Stomach (tissue), 9 donors: Measurements from ENCODE around the gene SNAP25. TPM values are rescaled to one million over a fixed set of nuclear protein-coding genes. Genes with fewer than 3 reads are reported as not detected.

Experiments
- DNase-seq, 2 donors: peaks; one replicate each; pipeline versions ENCODE4 v3.0.0 to v3.0.0-alpha.2; 2013 to 2019
- H3K27ac ChIP-seq, 5 donors: fragments of 200-600 bp in 4 of 5; sonication (generic) in 4 of 5; one replicate each; pipeline ENCODE4 v1.5.1; 2013 to 2019; ENCODE audit warnings: mild to moderate bottlenecking in 1 of 5, moderate library complexity in 1 of 5
- H3K27me3 ChIP-seq, 3 donors: fragments of 200-600 bp; sonication (generic); one replicate each; pipeline ENCODE4 v1.5.1; 2017 to 2019; ENCODE audit warnings: mixed run types in 1 of 3
- H3K36me3 ChIP-seq, 4 donors: fragments of 200-600 bp; sonication (generic); 1 replicate in 3 of 4; 2 replicates in 1 of 4; pipeline ENCODE4 v1.5.1; 2016 to 2019
- H3K4me1 ChIP-seq, 4 donors: fragments of 200-600 bp; sonication (generic); one replicate each; pipeline ENCODE4 v1.5.1; 2016 to 2019
- H3K4me3 ChIP-seq, 4 donors: fragments of 200-600 bp; sonication (generic) in 3 of 4; one replicate each; pipeline ENCODE4 v1.5.1; 2016 to 2019; ENCODE audit warnings: mild to moderate bottlenecking in 1 of 4
- H3K9me3 ChIP-seq, 4 donors: fragments of 200-600 bp; sonication (generic); one replicate each; pipeline ENCODE4 v1.5.1; 2016 to 2019
- CTCF ChIP-seq, 7 experiments: fragments of 450-650 bp in 4 of 7; fragments of 200-600 bp in 3 of 7; sonication (generic) in 3 of 7; IDR thresholded peaks; one replicate each; pipeline ENCODE4 v1.5.1; 2016 to 2019; ENCODE audit warnings: antibody characterized with exemption in 7 of 7, control low read depth in 2 of 7, mild to moderate bottlenecking in 1 of 7
- EP300 ChIP-seq: sonication (generic); formaldehyde crosslinking; IDR thresholded peaks from one replicate; pipeline ENCODE4 v1.6.1; 2017; ENCODE audit warnings: antibody characterized with exemption
- POLR2A ChIP-seq, 4 donors: fragments of 450-650 bp; IDR thresholded peaks; one replicate each; pipeline ENCODE4 v1.6.1; 2016; ENCODE audit warnings: antibody characterized with exemption in 4 of 4, control low read depth in 2 of 4, mild to moderate bottlenecking in 1 of 4, moderate library complexity in 1 of 4
- POLR2AphosphoS5 ChIP-seq, 3 donors: sonication (generic); formaldehyde crosslinking; IDR thresholded peaks; one replicate each; pipeline ENCODE4 v1.6.1; 2016; ENCODE audit warnings: antibody characterized with exemption in 3 of 3
- WGBS, 5 donors: extraction: QIAGEN DNeasy Blood & Tissue Kit in 3 of 5; methylation state at CpG; one replicate each; pipeline versions ENCODE4 v1.1.5 to v1.1.7; 2013 to 2018; 5-methylcytosine and 5-hydroxymethylcytosine counted together
- intact Hi-C: fragments of 100-400 bp; cut with DNase I; formaldehyde crosslinking; loops from one replicate; pipeline ENCODE4 v1.15.1; 2023; ENCODE audit warnings: low total_unique reads
- polyA plus RNA-seq, 3 donors: library from polyadenylated mRNA; stranded (reverse); fragments of 200-250 nt; gene quantifications; one replicate each; pipeline ENCODE4 v1.2.3, GENCODE V29; 2013
- total RNA-seq, 5 donors: library from RNA; depleted of rRNA; stranded (reverse); fragments of >200 nt; gene quantifications; one replicate each; pipeline versions ENCODE4 v1.1.0 to v1.2.3, GENCODE V29; 2014 to 2016
- donor health status: healthy with polysubstance abuse.
- donor health status: Bipolar disorder and iron deficiency.
- donor health status: healthy.

The SNAP25 gene
- total and polyA plus RNA-seq, 8 donors: 1.8 to 12.5 (median 2.8) TPM; not detected in 1

GRCh38 chr20:10338426-10339180 lies 120.0 kb downstream of the SNAP25 start:
- Histone ChIP-seq H3K27ac (no peak overlapping the region), H3K4me1 (no peaks in the 10 kb centered on the region), H3K27me3 (no peaks in the 10 kb centered on the region), H3K36me3 (no peaks in the 10 kb centered on the region), H3K9me3 (no peaks in the 10 kb centered on the region), H3K4me3 (no peak overlapping the region)
- TF ChIP-seq EP300 (no peak), CTCF (IDR thresholded peaks at IDR 0.05) (no peak), POLR2AphosphoS5 (IDR thresholded peaks at IDR 0.05) (no peak), POLR2A (IDR thresholded peaks at IDR 0.05) (no peak)
- WGBS, 5 donors: 60 to 67% (median 62%) methylated on average over 2 of the region's 2 CpGs
- intact Hi-C loops: no loop called here
- no peak for DNase-seq

GRCh38 chr20:10339609-10340008 lies 121.0 kb downstream of the SNAP25 start:
- 82 to 91% (median 83%) methylated on average over 1 of the region's 1 CpG for WGBS, 5 donors

GRCh38 chr20:10342152-10342551 lies 123.5 kb downstream of the SNAP25 start:
- 43 to 95% (median 79%) methylated on average over 1 of the region's 1 CpG for WGBS, 5 donors
- Histone ChIP-seq H3K36me3 (no peaks in the 10 kb centered on the region), H3K4me3 (no peak overlapping the region), H3K9me3 (no peaks in the 10 kb centered on the region), H3K4me1 (no peaks in the 10 kb centered on the region), H3K27me3 (no peaks in the 10 kb centered on the region), H3K27ac (no peak overlapping the region)
- intact Hi-C loops: no loop called here
- TF ChIP-seq EP300 (no peak), POLR2A (IDR thresholded peaks at IDR 0.05) (no peak), POLR2AphosphoS5 (IDR thresholded peaks at IDR 0.05) (no peak)
- no peak for DNase-seq

More at GRCh38 chr20:10339609-10340008, 121.0 kb downstream of the SNAP25 start:
- TF ChIP-seq POLR2A (IDR thresholded peaks at IDR 0.05) (no peak), CTCF (IDR thresholded peaks at IDR 0.05) (no peak), EP300 (no peak), POLR2AphosphoS5 (IDR thresholded peaks at IDR 0.05) (no peak)
- no peak overlapping the region for H3K27ac ChIP-seq
- no peak overlapping the region for H3K4me3 ChIP-seq
- no peaks in the 10 kb centered on the region for H3K9me3 ChIP-seq
- H3K4me1 ChIP-seq: no peaks in the 10 kb centered on the region
- no peaks in the 10 kb centered on the region for H3K36me3 ChIP-seq
- H3K27me3 ChIP-seq: no peaks in the 10 kb centered on the region
- DNase-seq: no peak
- intact Hi-C loops: no loop called here

GRCh38 chr20:10344953-10345352 lies 126.3 kb downstream of the SNAP25 start:
- 32 to 52% (median 47%) methylated on average over 6 of the region's 6 CpGs for WGBS, 5 donors
- no peaks in the 10 kb centered on the region for H3K36me3 ChIP-seq
- H3K27ac ChIP-seq: no peak overlapping the region
- no peak overlapping the region for H3K4me3 ChIP-seq
- no peaks in the 10 kb centered on the region for H3K27me3 ChIP-seq
- no peak for DNase-seq
- no peak for TF ChIP-seq EP300
- no peak for TF ChIP-seq POLR2A (IDR thresholded peaks at IDR 0.05)
- TF ChIP-seq POLR2AphosphoS5 (IDR thresholded peaks at IDR 0.05): no peak
- TF ChIP-seq CTCF (IDR thresholded peaks at IDR 0.05): no peak
- intact Hi-C loops: no loop called here
- H3K9me3 ChIP-seq: no peaks in the 10 kb centered on the region
- no peaks in the 10 kb centered on the region for H3K4me1 ChIP-seq
